NCI-H2107 (cell line): Measurements from ENCODE around the gene CCDC32.

Experiments
- DNase-seq: peaks from one replicate; lab custom pipeline; 2025; lab: John Stamatoyannopoulos, UW

CCDC32 gene

GRCh38 chr15:40511472-40512133 is 53.2 kb downstream of the CCDC32 start:
- no peak for DNase-seq

GRCh38 chr15:40511093-40511471 is 53.8 kb downstream of the CCDC32 start:
- no peak for DNase-seq

GRCh38 chr15:40510201-40510600 is 54.6 kb downstream of the CCDC32 start:
- no peak for DNase-seq

GRCh38 chr15:40508216-40508615 is 56.6 kb downstream of the CCDC32 start:
- DNase-seq: no peak

GRCh38 chr15:40506964-40507571 is 57.8 kb downstream of the CCDC32 start:
- peak; percentile 28 for DNase-seq
